NCI-H748 (cell line): Measurements from ENCODE around the gene STAC.

Experiments
- DNase-seq: peaks from one replicate; lab custom pipeline; 2025; ENCODE audit not compliant: unreplicated experiment; lab: John Stamatoyannopoulos, UW

STAC gene

GRCh38 chr3:36380221-36381031, at the start of gene STAC:
STAC (plus strand) TSS chr3:36380504; CDS start chr3:36380644, 140 bp downstream.
- peak; percentile 57 for DNase-seq

GRCh38 chr3:36332139-36332538, 48.2 kb upstream of the STAC start:
- DNase-seq: no peak

GRCh38 chr3:36362216-36362615, 18.1 kb upstream of the STAC start:
- no peak for DNase-seq

- DNase-seq: no peak
Observed at GRCh38 chr3:36362973-36363372, 17.3 kb upstream of the STAC start.

- no peak for DNase-seq
Observed at GRCh38 chr3:36364260-36364659, 16.0 kb upstream of the STAC start.

GRCh38 chr3:36365829-36366228, 14.5 kb upstream of the STAC start:
- no peak for DNase-seq

GRCh38 chr3:36366308-36366707, 14.0 kb upstream of the STAC start:
- no peak for DNase-seq

GRCh38 chr3:36367912-36368573, 12.3 kb upstream of the STAC start:
- no peak for DNase-seq

GRCh38 chr3:36372534-36372935, 7.8 kb upstream of the STAC start:
- no peak for DNase-seq

- DNase-seq: no peak
Observed at GRCh38 chr3:36373084-36373483, 7.2 kb upstream of the STAC start.

GRCh38 chr3:36373666-36374065, 6.6 kb upstream of the STAC start:
- DNase-seq: no peak

- DNase-seq: no peak
Observed at GRCh38 chr3:36379872-36380220, 458 bp upstream of the STAC start.

GRCh38 chr3:36381311-36381956, 1.1 kb downstream of the STAC start:
- no peak for DNase-seq

- no peak for DNase-seq
Observed at GRCh38 chr3:36393563-36393962, 13.3 kb downstream of the STAC start.

- DNase-seq: no peak
Observed at GRCh38 chr3:36394176-36394575, 13.9 kb downstream of the STAC start.

GRCh38 chr3:36397841-36398240, 17.5 kb downstream of the STAC start:
- DNase-seq: no peak

GRCh38 chr3:36399933-36400332, 19.6 kb downstream of the STAC start:
- DNase-seq: no peak

- DNase-seq: no peak
Observed at GRCh38 chr3:36401056-36401455, 20.8 kb downstream of the STAC start.

- no peak for DNase-seq
Observed at GRCh38 chr3:36403661-36404060, 23.4 kb downstream of the STAC start.

GRCh38 chr3:36405190-36405589, 24.9 kb downstream of the STAC start:
- DNase-seq: no peak

GRCh38 chr3:36408146-36408545, 27.8 kb downstream of the STAC start:
- DNase-seq: no peak

GRCh38 chr3:36409862-36410261, 29.6 kb downstream of the STAC start:
- no peak for DNase-seq
